Measurements from ENCODE around the gene KRTAP10-12.
"Not testable (repeated sequence)": the region's sequence is repeated elsewhere in the genome, so short reads cannot be mapped to it uniquely, and the experiment has no call there.

Gene KRTAP10-12

DNA sequence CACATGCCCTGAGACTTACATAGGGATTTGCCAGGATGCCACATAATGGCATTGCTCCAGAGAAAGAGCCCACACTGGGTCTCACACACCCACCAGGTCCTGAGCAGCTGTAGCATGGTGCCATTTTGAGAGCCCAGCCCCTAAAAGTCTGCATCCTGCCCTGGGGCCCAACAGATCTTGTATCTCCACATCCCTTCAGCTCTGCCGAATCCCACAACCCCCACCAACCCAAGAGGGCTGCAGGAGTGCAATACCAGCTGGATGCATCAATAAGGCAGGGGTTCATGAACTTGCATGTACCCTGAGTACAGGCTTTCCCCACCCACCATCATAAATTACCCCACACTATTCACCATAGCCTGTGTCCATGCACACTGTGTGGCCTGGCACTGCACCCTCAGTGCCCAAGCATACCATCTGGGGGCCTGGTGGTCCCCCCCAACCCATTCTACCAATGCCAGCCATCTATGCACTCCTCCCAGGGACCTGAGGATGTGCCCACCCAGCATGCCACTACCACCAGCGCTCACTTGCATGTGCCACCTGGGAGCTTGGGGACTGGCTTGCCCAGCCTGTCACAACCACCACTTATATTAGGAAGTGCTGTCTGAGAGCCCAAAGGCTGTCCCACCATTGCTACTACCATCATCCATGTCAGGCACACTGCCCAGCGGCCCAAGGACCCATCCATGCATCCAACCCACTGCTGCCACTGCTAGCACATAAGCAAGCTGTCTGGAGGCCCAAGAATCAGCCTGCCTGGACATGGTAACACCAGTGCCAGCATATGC, 26.1 kb upstream of the KRTAP10-12 start:
- no peak for DNase-seq

DNA sequence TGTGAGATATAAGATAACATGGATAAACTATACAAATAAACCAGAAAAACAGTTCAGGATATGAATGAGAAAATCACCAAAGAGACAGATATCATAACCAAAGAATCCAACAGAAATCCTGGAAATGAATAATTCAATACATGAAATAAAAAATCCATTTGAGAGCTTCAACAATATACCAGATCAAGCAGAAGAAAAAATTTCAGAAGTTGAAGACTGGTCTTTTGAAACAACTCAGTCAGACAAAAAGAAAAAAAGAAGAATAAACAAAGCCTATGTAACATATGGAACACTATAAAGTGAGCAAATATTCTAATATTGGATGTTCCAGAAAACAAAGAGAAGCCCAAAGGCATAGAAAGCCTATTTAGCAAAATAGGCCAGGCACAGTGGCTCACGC, 25.1 kb upstream of the KRTAP10-12 start:
- no peak for DNase-seq

DNA sequence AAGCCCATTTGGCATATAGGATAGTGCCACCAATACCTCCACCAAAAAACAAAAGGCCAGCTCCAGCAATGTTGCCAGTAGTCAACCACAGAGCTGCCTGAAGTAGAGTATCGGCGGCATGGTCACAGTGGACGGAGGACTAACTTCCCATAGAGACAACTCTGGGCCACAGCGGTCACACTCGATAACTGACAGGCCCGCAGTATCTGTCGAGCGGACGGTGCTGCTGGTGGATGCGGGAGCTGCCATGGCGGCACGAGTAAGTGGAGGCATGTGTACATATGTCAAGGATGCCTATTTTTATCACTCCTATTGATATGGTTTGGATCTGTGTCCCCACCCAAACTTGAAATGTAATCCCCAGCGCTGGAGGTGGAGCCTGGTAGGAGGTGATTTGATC, 19.1 kb upstream of the KRTAP10-12 start:
- no peak for DNase-seq

DNA sequence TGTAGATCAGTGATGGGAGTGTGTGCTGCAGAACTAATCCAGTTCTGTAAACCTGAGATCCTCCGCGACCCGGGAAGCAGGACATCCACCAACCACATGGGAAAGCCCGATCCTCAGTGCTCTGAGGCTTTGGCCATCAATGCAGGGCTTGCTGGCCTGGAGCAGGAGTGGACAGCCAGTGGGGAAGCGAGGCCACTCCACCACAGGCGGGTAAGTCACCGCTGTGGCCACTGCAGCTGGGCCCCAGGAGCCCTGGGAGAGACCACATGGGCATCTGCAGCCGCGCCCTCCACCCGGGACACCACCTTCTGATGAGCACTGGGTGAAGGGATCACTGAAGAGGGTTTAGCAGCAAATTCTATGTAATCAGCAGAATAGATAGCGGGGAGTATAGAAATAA, 15.8 kb upstream of the KRTAP10-12 start:
- DNase-seq = no peak

DNA sequence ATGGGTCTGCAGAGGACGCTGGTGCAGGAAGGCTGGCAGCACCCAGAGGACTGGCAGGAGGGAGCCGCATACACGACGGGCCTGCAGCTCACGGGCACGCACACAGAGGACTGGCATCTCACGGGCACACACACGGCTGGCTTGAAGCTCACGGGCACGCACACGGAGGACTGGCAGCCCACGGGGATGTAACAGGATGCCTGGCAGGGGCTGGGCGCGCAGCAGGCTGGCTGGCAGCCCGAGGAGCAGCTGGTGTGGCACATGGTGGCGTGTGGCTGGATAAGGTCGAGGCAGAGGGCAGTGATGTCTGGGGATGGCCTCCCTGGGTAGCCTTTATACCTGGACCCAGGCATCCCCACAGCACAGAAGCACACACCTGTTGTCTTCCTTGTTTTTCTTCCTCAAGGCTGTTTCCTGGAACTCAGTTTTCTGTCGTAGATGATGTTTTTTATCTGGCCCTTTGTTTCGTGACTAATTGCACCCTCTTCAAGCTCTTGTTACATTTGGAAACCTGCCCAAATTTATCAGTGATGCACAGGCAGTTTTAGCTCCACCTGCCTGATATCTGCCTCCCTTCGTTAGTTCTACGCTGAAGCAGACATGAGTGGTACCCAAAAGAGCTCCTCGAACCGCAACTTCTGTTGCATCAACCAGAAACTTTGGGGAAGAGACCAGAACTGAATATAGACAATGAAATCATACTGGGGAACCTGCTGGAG, 15.0 kb upstream of the KRTAP10-12 start, which contains the start of gene KRTAP12-1:
KRTAP12-1 (minus strand) TSS at position 303 of the 719 bp plus-strand sequence; CDS start at position 263, 40 bp downstream.
- DNase-seq = no peak

DNA sequence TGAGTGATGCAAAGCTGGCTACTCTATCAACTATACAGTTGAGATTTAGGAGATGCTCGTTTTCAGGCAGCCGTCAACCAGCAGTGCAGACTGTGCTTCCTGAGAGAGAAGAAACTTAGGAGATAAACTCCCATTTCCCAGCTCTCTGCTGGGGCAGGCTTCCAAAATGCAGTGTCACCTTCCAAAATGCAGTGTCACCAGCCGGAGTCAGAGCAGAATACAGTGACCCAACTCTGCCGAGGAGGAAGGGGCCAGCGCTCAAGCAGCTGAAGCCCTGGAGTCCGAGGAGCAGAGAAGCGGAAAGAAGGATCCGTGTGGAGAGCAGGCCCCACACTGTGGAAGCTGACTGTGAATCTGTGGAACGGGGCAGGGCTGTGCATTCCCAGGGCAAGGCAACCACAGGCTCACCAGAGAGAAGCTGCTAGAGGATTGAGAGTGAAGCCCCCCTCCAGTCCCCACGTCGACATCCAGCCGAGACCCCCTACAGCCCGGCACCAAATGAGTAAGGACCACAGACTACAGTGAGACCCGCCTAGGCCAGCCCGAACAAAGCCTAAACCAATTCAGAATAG, 14.3 kb upstream of the KRTAP10-12 start:
- no peak for DNase-seq

DNA sequence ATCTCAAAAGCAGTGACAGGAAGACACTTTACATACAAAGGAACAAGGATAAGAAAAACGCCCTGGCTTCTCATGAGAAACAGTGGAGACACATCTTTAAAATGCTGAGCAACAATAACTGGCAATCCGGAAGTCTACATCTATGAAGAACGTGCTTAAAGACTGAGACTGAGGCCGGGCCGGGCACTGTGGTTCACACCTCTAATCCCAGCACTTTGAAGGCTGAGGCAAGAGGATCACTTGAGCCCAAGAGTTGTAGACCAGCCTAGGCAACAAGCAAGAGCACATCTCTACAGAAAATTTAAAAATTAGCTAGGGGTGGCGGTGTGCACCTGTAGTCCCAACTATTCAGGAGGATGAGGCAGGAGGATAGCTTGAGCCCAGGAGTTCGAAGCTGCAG, 12.9 kb upstream of the KRTAP10-12 start:
- no peak for DNase-seq

DNA sequence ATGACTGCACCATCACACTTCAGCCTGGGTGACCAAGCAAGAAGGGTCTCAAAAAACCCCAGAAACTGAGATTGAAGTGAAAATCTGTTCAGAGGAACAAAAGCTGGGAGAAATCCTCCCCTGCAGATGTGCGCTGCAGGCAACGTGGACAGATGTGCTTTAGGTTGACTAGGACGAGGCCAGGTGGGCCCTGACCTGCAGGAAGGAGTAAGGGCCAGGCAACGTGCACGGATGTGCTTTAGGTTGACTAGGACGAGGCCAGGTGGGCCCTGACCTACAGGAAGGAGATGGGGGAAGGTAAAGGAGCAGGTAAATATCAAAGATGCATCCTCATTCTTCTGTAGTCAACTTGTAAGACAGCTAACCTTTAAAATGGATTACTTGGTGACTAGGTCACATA, 12.5 kb upstream of the KRTAP10-12 start:
- no peak for DNase-seq

DNA sequence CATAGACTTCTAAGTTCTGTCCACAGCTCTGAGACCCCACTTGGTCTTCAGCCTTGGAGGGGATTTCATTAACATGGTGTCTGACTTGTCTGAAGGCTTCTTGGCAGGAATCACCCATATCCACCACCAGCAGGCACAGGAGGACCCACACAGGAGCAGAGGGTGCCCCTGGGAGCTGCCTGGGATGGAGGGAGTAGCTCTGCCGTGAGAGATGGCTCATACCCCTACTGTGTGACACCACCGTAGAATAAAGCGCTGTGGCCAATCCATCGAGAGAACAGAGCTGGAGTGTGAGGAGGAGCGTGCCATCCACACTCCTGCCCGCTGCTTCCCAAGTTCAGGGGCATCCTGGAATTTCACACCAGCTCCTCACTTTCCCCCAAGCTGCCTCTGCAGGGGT, 11.9 kb upstream of the KRTAP10-12 start:
- not testable (repeated sequence) for DNase-seq

DNA sequence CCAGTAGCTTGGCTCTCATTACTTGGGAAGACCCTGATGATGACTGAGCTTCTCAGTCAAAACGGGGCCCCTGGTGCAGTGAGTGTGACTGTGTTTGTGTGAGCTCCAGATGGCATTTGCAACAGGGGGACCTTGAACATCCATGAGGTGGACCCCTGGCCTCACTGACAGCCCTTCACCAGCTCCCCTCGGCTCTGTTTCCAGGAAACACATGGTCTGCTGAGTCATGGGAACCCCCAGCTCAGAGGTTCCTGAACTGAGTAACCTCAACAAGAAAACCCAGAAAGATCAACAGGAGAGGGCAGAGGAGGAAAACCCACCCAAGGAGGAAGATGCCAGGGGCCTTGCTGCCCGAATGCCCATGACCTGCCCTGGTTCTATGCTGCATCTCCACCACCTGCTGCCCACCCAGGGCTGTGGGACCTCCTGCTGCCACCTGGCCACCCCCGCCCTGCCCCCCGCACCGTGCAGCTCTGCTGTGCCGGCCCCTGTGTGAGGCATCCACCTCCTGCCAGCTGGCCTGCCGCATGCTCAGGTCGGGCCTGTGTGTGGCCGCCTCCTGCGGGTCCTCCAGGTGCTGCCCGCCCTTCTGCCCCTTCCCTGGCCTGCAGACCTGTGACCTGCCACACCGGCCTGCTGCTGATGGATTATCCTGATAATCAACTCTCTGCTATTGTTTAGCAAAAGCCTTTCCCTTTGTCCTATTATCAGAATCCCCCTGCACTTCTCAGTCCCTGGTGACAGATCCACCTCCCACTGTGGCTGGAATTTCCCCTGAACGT, 10.8 kb upstream of the KRTAP10-12 start:
- no peak for DNase-seq

DNA sequence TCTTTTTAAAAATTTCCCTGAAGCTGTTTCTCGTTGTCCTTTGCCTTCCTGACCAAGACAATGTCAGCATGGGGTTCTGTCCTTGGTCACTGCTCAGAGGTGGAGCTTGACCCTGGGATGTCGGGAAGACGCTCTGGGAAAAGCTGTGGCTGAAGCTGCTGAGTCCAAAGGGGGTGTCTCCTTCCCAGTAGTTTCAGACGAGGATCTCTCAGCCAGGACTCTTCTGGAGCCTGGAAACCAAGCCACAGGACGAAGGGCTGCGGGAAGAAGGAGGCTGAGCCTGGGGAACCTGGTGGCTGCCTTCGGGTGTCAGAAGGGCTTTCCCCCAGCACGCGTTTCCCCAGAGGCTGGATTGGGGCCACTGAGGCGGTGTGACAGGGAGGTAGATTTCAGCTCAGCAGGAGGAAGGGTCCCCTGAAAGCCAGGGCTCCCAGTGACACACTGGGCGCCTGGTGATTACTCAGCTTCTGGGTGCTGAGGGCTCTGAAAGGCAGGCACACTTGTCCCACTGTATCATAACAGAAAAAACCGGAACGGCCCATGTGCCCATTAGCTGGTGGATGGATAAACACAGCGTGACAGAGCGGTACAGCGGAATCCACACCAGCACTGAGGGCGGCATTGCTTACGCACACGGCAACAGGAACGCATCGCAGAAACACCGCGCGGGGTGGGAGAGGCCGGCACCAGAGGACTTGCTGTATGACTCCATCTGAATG, 10.0 kb upstream of the KRTAP10-12 start:
- no peak for DNase-seq

DNA sequence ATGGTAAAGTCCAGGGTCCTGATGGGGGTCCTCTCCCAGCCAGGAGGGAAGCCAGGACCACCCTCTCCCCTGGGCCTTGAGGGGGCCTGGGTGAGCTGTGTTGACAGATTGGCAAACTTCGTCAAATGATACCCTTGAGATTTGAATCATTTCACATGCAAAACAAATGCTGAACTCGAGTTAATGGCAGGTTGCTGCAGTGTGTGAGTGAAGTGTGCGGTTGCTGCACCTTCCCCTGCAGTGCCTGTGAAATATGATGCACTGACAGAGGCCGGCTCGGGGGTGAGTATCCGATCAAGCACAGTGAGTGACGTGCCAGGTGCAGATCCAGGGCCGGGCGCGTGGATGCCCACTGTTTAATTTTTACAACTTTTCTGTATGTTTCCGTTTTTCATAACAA, 9.3 kb upstream of the KRTAP10-12 start:
- DNase-seq = no peak

DNA sequence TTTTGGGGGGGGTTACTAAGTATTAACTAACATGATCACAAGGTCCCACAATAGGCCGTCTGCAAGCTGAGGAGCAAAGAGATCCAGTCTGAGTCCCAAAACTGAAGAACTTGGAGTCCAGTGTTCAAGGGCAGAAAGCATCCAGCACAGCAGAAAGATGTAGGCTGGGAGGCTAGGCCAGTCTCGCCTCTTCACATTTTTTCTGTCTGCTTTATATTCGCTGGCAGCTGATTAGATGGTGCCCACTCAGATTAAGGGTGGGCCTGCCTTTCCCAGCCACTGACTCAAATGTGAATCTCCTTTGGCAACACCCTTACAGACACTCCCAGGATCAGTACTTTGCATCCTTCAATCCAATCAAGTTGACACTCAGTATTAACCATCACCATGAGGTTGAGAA, 7.2 kb upstream of the KRTAP10-12 start:
- not testable (repeated sequence) for DNase-seq

DNA sequence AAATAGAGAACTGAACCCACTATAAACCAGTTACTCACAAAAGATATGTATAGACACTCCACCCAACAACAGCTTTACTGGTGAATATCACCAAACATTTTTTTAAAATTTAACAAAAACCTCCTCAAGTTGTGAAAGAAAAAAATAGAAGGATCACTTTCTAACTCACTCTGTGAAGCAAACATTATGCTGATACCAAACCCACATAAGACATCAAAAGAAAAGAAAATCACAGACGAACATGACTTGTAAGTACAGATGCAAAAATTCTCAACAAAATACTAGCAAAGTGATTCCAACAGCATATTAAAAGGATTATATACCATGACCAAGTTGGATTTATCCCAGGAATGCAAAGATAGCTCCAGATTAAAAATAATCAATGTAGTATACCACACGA, 5.3 kb upstream of the KRTAP10-12 start:
- DNase-seq = no peak

DNA sequence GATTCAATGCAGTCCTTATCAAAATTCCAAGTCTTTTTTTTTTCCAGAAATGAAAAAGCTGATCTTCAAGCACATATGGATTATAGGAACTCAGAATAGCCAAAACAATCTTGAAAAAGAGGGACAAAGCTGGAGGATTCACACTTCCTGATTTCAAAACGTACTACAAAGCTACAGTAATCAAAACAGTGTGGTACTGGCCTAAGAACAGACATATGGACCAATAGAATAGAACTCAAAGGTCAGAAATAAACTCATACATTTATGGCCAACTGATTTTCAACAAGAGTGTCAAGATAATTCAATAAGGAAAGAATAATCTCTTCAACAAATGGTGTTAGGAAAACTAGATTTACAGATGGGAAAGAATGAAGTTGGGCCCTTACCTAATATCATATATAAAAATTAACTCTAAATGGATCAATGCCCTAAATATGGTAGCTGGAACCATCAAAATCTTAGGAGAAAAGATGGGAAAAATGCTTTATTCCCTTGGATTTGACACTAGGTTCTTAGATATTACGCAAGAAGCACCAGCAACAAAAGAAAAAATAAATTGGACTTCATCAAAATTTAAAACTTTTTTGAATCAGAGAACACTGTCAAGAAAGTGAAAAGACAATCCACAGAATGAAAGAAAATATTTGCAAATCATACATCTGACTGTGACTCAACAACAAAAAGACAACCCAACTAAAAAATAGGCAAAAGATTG, 4.0 kb upstream of the KRTAP10-12 start:
- DNase-seq = no peak

DNA sequence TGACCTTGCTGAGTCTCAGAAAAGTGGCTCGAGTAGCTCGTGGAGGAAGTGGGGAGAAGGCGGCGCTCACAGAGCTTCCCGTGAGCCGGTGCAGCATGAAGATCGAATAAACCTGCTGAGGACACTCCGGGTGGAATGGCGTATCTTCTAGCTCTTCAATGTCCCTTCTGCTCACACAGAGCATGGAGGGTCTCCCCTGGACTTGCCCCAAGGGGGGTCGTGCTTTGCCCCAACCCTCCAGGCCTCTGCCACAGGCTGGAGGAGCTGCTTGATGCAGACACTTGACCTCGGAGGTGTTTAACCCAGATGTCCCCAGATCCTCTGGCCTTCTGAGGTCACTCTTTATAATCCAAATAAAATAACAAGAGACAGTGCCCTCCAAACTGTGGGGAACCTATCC, 2.2 kb upstream of the KRTAP10-12 start:
- no peak for DNase-seq

DNA sequence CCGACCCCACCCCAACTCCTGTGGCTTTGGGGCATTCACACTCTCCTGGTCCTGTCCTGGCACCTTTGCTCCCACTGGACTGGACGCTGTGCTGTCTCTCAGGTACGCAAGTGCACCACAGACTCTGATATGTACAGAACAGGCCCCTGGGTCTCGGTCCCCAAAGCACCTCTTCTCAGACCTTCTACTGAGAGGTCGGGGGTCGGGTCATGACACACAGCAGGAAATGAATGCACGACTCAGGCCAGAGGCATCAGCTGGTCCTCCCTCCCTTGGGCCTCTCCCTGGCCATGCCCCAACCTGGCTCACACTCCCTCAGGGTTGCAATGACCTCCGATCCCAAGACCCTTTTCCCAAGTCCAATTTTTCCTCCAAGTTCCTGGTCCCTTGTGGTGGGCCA, 1.8 kb upstream of the KRTAP10-12 start:
- no peak for DNase-seq

DNA sequence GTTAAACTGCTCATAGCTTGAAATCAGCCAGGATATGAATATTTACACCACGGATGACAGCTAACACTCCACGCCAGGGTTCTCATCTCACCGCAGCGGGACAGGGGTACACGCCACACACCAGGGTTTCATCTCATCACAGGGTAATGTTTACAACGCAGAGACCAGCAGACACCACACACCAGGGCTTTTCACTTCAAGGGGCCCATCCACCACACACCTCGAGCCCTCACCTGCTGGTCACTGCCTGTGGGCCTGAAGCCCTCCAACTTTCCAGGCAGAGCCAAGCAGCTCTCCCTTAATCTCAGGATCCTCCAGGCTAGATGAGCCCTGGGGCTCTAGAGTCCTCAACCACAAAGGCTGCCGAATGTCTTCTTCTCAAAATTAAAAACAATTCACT, 1.3 kb upstream of the KRTAP10-12 start:
- DNase-seq = no peak

DNA sequence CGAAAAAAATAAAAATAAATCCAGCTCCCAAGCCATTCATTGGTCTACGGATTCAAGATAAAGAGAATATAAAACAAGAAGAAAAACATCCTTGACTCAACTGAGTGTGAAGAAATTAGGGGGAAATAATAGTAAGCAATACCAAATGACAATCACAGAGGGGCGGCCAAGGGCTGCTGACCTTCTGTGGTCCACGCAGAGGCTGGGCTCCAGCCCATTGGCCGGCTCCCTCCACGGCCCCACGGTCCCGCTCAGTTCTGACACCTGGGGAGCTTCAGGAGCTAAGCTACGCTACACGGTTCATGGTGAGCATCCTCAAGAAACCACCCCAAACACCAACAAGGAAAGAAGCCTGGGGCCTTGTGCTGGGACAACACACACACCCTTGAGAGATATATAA, 400 bp upstream of the KRTAP10-12 start:
- no peak for DNase-seq

DNA sequence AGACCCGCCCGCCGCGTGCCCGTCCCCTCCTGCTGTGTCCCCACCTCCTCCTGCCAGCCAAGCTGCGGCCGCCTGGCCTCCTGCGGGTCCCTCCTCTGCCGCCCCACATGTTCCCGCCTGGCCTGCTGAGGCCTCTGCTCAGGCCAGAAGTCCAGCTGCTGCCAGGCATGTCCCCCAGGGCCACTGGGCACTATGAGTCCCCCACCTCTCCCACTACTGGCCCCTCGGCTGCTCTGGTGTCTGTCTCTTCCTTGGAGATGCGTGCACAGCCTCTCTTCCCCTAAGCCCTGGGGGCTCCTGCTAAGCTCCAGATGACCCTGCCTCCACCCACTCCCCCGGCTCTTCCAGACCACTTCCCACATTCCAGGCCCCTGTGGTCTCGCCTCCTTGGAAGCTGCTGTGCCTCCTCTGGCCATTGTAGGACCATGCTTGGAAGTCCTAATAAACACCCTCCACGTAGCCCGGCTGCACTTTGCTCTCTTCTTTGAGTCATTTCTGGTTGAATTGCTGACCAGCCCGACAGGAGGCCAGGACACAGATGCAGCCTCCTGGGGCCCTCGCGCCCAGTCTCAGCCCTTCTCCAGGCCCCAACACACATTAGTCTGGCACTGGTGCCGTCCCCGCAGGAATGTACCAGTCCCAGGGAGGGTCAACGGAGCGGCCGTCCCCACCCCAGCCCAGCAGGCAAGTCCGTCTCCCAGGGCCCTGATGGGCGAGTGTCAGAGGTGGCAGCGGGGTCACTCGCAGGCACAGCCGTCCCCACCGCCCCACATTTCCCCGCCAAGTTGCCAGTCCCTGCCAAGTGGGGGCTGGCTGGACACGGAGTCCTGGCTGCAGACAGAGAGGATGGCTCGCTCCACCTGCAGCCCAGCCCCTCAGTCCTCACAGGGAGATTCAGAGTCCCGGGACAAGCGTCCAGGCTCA, 1.1 kb downstream of the KRTAP10-12 start:
- DNase-seq = no peak
